C4-2B (cell line): Measurements from ENCODE around the gene HOXB13.

ENCODE experiments used
- H3K27ac ChIP-seq: fragments of 450-650 bp; 2 replicates; pipeline ENCODE4 v1.5.1; 2017
- CTCF ChIP-seq: fragments of 450-650 bp; conservative IDR thresholded peaks from 2 replicates; pipeline ENCODE4 v1.5.1; 2017; ENCODE audit warnings: mild to moderate bottlenecking
- ZFX ChIP-seq: fragments of 450-650 bp; IDR thresholded peaks from 2 replicates; pipeline ENCODE4 v1.6.1; 2017

Gene HOXB13

GRCh38 chr17:48724251-48725003, 4.1 kb downstream of the HOXB13 start:
- peak overlapping the region; percentile 98 for H3K27ac ChIP-seq
- TF ChIP-seq ZFX = no peak
- peak; percentile 88 for TF ChIP-seq CTCF

- no peak; the same call in 1 of the 2 replicates for TF ChIP-seq ZFX
- TF ChIP-seq CTCF = no peak
- peak overlapping the region; percentile 98 for H3K27ac ChIP-seq
Measured at GRCh38 chr17:48723423-48724250, 4.9 kb downstream of the HOXB13 start.

- H3K27ac ChIP-seq = peak within 1 kb of the TSS; percentile 98
- TF ChIP-seq ZFX (0 out of 2 replicates have a peak, but pooled peaks have one; percentile 4), CTCF (no peak)
Measured at GRCh38 chr17:48722915-48723422, 5.6 kb downstream of the HOXB13 start, which contains the start of gene PRAC2. Gene PRAC2 (plus strand): TSS chr17:48723185. CDS start chr17:48724411, 1,226 bp downstream.

GRCh38 chr17:48722201-48722907, 6.2 kb downstream of the HOXB13 start, which contains the start of gene PRAC1:
Gene PRAC1 (minus strand): TSS chr17:48722518. CDS start chr17:48722392, 126 bp downstream.
- TF ChIP-seq CTCF (no peak), ZFX (0 out of 2 replicates have a peak, but pooled peaks have one; percentile 6)
- peak within 1 kb of the TSS; percentile 98 for H3K27ac ChIP-seq

GRCh38 chr17:48721009-48721402, 7.5 kb downstream of the HOXB13 start:
- TF ChIP-seq ZFX (no peak), CTCF (no peak)
- H3K27ac ChIP-seq = peak overlapping the region; percentile 98

- H3K27ac ChIP-seq = peak overlapping the region; percentile 98
- TF ChIP-seq CTCF = no peak
- no peak for TF ChIP-seq ZFX
Measured at GRCh38 chr17:48720266-48721008, 8.1 kb downstream of the HOXB13 start.
